Measurements from ENCODE around the gene PAQR5. TPM values are rescaled to one million over a fixed set of nuclear protein-coding genes. Genes with fewer than 3 reads are reported as not detected.
"Not testable (repeated sequence)": the region's sequence is repeated elsewhere in the genome, so short reads cannot be mapped to it uniquely, and the experiment has no call there.

PAQR5 gene
- total and polyA plus RNA-seq, 7 donors, result 0.08 to 0.39 (median 0.17) TPM; not detected in 1

GRCh38 chr15:69377216-69377970 is 78.7 kb downstream of the PAQR5 start:
- intact Hi-C loops (cut with DNase I), result no loop called here
- WGBS, 3 donors, result 50 to 67% (median 55%) methylated on average over 8 of the region's 8 CpGs

GRCh38 chr15:69380100-69380725 is 81.5 kb downstream of the PAQR5 start:
- H3K36me3 ChIP-seq (ENCODE audit: insufficient read depth in 1 of 2, low read depth in 1 of 2), result no peaks in the 10 kb centered on the region
- WGBS, 3 donors, result 77 to 79% (median 77%) methylated on average over 9 of the region's 9 CpGs
- intact Hi-C loops (cut with DNase I), result no loop called here
- no peak for ATAC-seq
- H3K27me3 ChIP-seq (ENCODE audit: insufficient read depth in 3 of 3, low read length in 2 of 3), result no peaks in the 10 kb centered on the region
- H3K4me1 ChIP-seq, result no peaks in the 10 kb centered on the region
- DNase-seq, result no peak
- H3K4me3 ChIP-seq, result no peak overlapping the region
- no peaks in the 10 kb centered on the region for H3K9me3 ChIP-seq
- H3K27ac ChIP-seq, result no peak overlapping the region
- TF ChIP-seq CTCF (IDR thresholded peaks at IDR 0.05), result no peak

More at GRCh38 chr15:69377216-69377970, 78.7 kb downstream of the PAQR5 start:
- no peaks in the 10 kb centered on the region for H3K36me3 ChIP-seq (ENCODE audit: insufficient read depth in 1 of 2, low read depth in 1 of 2)
- no peak for ATAC-seq
- H3K4me3 ChIP-seq, result no peak overlapping the region
- H3K27me3 ChIP-seq (ENCODE audit: insufficient read depth in 3 of 3, low read length in 2 of 3), result no peaks in the 10 kb centered on the region
- no peaks in the 10 kb centered on the region for H3K4me1 ChIP-seq
- peaks cover 3% of the 10 kb centered on the region for H3K9me3 ChIP-seq
- no peak for DNase-seq
- no peak overlapping the region for H3K27ac ChIP-seq
- no peak for TF ChIP-seq CTCF (IDR thresholded peaks at IDR 0.05)

GRCh38 chr15:69380726-69381105 is 82.0 kb downstream of the PAQR5 start:
- Histone ChIP-seq H3K4me3 (no peak overlapping the region), H3K9me3 (no peaks in the 10 kb centered on the region), H3K36me3 (ENCODE audit: insufficient read depth in 1 of 2, low read depth in 1 of 2) (no peaks in the 10 kb centered on the region), H3K4me1 (no peaks in the 10 kb centered on the region), H3K27me3 (ENCODE audit: insufficient read depth in 3 of 3, low read length in 2 of 3) (no peaks in the 10 kb centered on the region), H3K27ac (no peak overlapping the region)
- TF ChIP-seq CTCF (IDR thresholded peaks at IDR 0.05), result no peak
- ATAC-seq (no peak), DNase-seq (no peak)
- intact Hi-C loops (cut with DNase I), result no loop called here
- 83 to 91% (median 90%) methylated on average over 10 of the region's 10 CpGs for WGBS, 3 donors

GRCh38 chr15:69382176-69382575 is 83.5 kb downstream of the PAQR5 start:
- 90 to 94% (median 92%) methylated on average over 10 of the region's 10 CpGs for WGBS, 3 donors
- ATAC-seq; H3K27ac ChIP-seq; DNase-seq; H3K36me3 ChIP-seq (ENCODE audit: insufficient read depth in 1 of 2, low read depth in 1 of 2); intact Hi-C loops (cut with DNase I); H3K9me3 ChIP-seq; H3K27me3 ChIP-seq (ENCODE audit: insufficient read depth in 3 of 3, low read length in 2 of 3); H3K4me1 ChIP-seq; H3K4me3 ChIP-seq: not testable (repeated sequence)

GRCh38 chr15:69384066-69384465 is 85.4 kb downstream of the PAQR5 start:
- 94 to 96% (median 96%) methylated on average over 14 to 16 of the region's 18 CpGs for whole genome bisulfite sequencing, 3 donors
- ATAC-seq; H3K27me3 ChIP-seq (ENCODE audit: insufficient read depth in 3 of 3, low read length in 2 of 3); DNase-seq; H3K9me3 ChIP-seq; H3K4me1 ChIP-seq; H3K27ac ChIP-seq; H3K36me3 ChIP-seq (ENCODE audit: insufficient read depth in 1 of 2, low read depth in 1 of 2); H3K4me3 ChIP-seq; intact Hi-C loops (cut with DNase I): not testable (repeated sequence)
